Adrenal gland (tissue), 12 donors: ENCODE results near the gene TMEM81. TPM values are rescaled to one million over a fixed set of nuclear protein-coding genes. Genes with fewer than 3 reads are reported as not detected.

Experiments
- DNase-seq, 7 donors: peaks; one replicate each; pipeline ENCODE4 v3.0.0-alpha.2; 2019 to 2020
- H3K27ac ChIP-seq, 5 donors: fragments of 200-600 bp; sonication (generic) in 4 of 5; 1 replicate in 3 of 5; 2 replicates in 2 of 5; pipeline versions ENCODE4 v1.5.1 to v1.8.0; 2016 to 2020; ENCODE audit warnings: mild to moderate bottlenecking in 1 of 5
- H3K27me3 ChIP-seq: fragments of 200-600 bp; 2 replicates; pipeline ENCODE4 v1.8.0; 2021
- H3K36me3 ChIP-seq, 2 donors: fragments of 200-600 bp; replicated peaks in 1 of 2; 1 replicate in 1 of 2; 2 replicates in 1 of 2; pipeline versions ENCODE4 v1.5.1 to v1.8.0; 2018 to 2022
- H3K4me1 ChIP-seq, 2 donors: fragments of 200-600 bp; replicated peaks in 1 of 2; 1 replicate in 1 of 2; 2 replicates in 1 of 2; pipeline versions ENCODE4 v1.5.1 to v1.8.0; 2018 to 2021
- H3K4me3 ChIP-seq, 4 donors: fragments of 200-600 bp; sonication (generic) in 3 of 4; one replicate each; pipeline ENCODE4 v1.5.1; 2016 to 2018
- H3K9me3 ChIP-seq, 3 donors: fragments of 200-600 bp; sonication (generic) in 1 of 3; replicated peaks in 1 of 3; 1 replicate in 2 of 3; 2 replicates in 1 of 3; pipeline versions ENCODE4 v1.5.1 to v1.8.0; 2016 to 2021
- CTCF ChIP-seq, 6 experiments: fragments of 450-650 bp in 4 of 6; fragments of 200-600 bp in 2 of 6; sonication (generic) in 1 of 6; IDR thresholded peaks; 1 replicate in 5 of 6; 2 replicates in 1 of 6; pipeline versions ENCODE4 v1.5.1 to v1.8.0; 2016 to 2021; ENCODE audit warnings: antibody characterized with exemption in 6 of 6, mild to moderate bottlenecking in 2 of 6, moderate library complexity in 1 of 6
- POLR2A ChIP-seq, 2 donors: fragments of 450-650 bp; IDR thresholded peaks; one replicate each; pipeline ENCODE4 v1.6.1; 2017; ENCODE audit warnings: antibody characterized with exemption in 2 of 2, mild to moderate bottlenecking in 2 of 2, moderate library complexity in 1 of 2
- WGBS, 4 donors: extraction: QIAGEN DNeasy Blood & Tissue Kit in 2 of 4; methylation state at CpG; one replicate each; pipeline versions ENCODE4 v1.1.5 to v1.1.7; 2013 to 2017; 5-methylcytosine and 5-hydroxymethylcytosine counted together
- intact Hi-C, 2 donors: fragments of 100-400 bp; cut with DNase I; formaldehyde crosslinking; loops; one replicate each; pipeline versions ENCODE4 v1.14.1 to v1.15.0; 2022 to 2023
- polyA plus RNA-seq, 3 donors: library from polyadenylated mRNA; stranded (reverse); fragments of 200-250 nt in 2 of 3; fragments of 350-450 nt in 1 of 3; fragmentation: Illumina TruSeq in 1 of 3; extraction: RNeasy Lipid Tissue Mini Kit (QIAGEN cat#74804) in 1 of 3; gene quantifications; one replicate each; pipeline ENCODE4 v1.2.3, GENCODE V29; 2013 to 2014
- total RNA-seq, 9 donors: library from RNA; depleted of rRNA in 4 of 9; stranded (reverse); fragments of >200 nt in 4 of 9; fragments of 120-200 nt in 1 of 9; fragmentation: NEBNext Ultra II Directional in 1 of 9; extraction: Animal tissue kit (Norgen Biotek cat#: 25700) in 1 of 9; gene quantifications; one replicate each; pipeline versions ENCODE4 v1.1.0 to v1.2.4, GENCODE V29; 2013 to 2023
- donor health status: healthy with polysubstance abuse.
- donor health status: Bipolar disorder and iron deficiency.
- donor health status: DM: yes; HTN: yes; CAD: no.
- donor health status: DM: no; HTN: no; CAD: no.
- donor health status: DM: no; HTN: no; CAD: no.
- donor health status: DM: yes; HTN: yes; CAD: no.

TMEM81 gene
- total and polyA plus RNA-seq, 12 donors, result 1.9 to 5.0 (median 3.5) TPM

- H3K36me3 ChIP-seq, result no peaks in the 10 kb centered on the region
- intact Hi-C loops, result no loop called here
- no peak overlapping the region for H3K4me3 ChIP-seq
- DNase-seq, result no peak
- H3K27me3 ChIP-seq, result no peaks in the 10 kb centered on the region
- 33 to 41% (median 34%) methylated on average over 4 of the region's 4 CpGs for WGBS, 4 donors
- no peak for TF ChIP-seq CTCF (IDR thresholded peaks at IDR 0.05)
- TF ChIP-seq POLR2A (IDR thresholded peaks at IDR 0.05), result no peak
- no peaks in the 10 kb centered on the region for H3K9me3 ChIP-seq
- H3K4me1 ChIP-seq, result no peaks in the 10 kb centered on the region
- H3K27ac ChIP-seq, result no peak overlapping the region
These were observed 40.4 kb downstream of the TMEM81 start for GRCh38 chr1:205043866-205044265.

- H3K27ac ChIP-seq, result no peak within 1 kb of the TSS
- WGBS, 4 donors, result 14 to 30% (median 17%) methylated on average over 8 to 53 of the region's 53 CpGs
These were observed 41.1 kb downstream of the TMEM81 start, which contains the start of gene CNTN2 for GRCh38 chr1:205042911-205043806. Gene CNTN2, plus strand, starts transcription at chr1:205043212. Its CDS starts 9,974 bp downstream, at chr1:205053186.

GRCh38 chr1:205041998-205042910 is 42.0 kb downstream of the TMEM81 start:
- TF ChIP-seq CTCF (IDR thresholded peaks at IDR 0.05), result no peak
- TF ChIP-seq POLR2A (IDR thresholded peaks at IDR 0.05), result no peak
- H3K36me3 ChIP-seq, result no peaks in the 10 kb centered on the region
- no peak overlapping the region for H3K4me3 ChIP-seq
- no peak for DNase-seq
- H3K9me3 ChIP-seq, result no peaks in the 10 kb centered on the region
- WGBS, 4 donors, result 62 to 67% (median 64%) methylated on average over 14 to 16 of the region's 16 CpGs
- no peaks in the 10 kb centered on the region for H3K27me3 ChIP-seq
- no peak overlapping the region for H3K27ac ChIP-seq
- intact Hi-C loops, result no loop called here
- H3K4me1 ChIP-seq, result peaks cover 0 to 7% of the 10 kb centered on the region in 2 donors

More at GRCh38 chr1:205042911-205043806, 41.1 kb downstream of the TMEM81 start, which contains the start of gene CNTN2:
- intact Hi-C loops, result no loop called here
- no peak for DNase-seq
- no peaks in the 10 kb centered on the region for H3K36me3 ChIP-seq
- no peak for TF ChIP-seq POLR2A (IDR thresholded peaks at IDR 0.05)
- TF ChIP-seq CTCF (IDR thresholded peaks at IDR 0.05), result no peak
- H3K9me3 ChIP-seq, result no peaks in the 10 kb centered on the region
- no peaks in the 10 kb centered on the region for H3K27me3 ChIP-seq
- H3K4me1 ChIP-seq, result peaks cover 0 to 1% of the 10 kb centered on the region in 2 donors
- no peak within 1 kb of the TSS for H3K4me3 ChIP-seq
